Tibial nerve (tissue), 3 donors: ENCODE measurements around the gene PGLYRP4.

Experiments
- POLR2A ChIP-seq, 2 donors: fragments of 450-650 bp; IDR thresholded peaks; one replicate each; pipeline ENCODE4 v1.6.1; 2017; ENCODE audit warnings: antibody characterized with exemption in 2 of 2, mild to moderate bottlenecking in 2 of 2, moderate library complexity in 2 of 2
- TF ChIP-seq, protein P1 (sequence below), 5 experiments: fragments of 200-600 bp in 3 of 5; fragments of 450-650 bp in 2 of 5; sonication (generic) in 3 of 5; IDR thresholded peaks; one replicate each; pipeline ENCODE4 v1.5.1; 2016 to 2019; ENCODE audit warnings: antibody characterized with exemption in 5 of 5, mild to moderate bottlenecking in 3 of 5, moderate library complexity in 2 of 5

DNA sequence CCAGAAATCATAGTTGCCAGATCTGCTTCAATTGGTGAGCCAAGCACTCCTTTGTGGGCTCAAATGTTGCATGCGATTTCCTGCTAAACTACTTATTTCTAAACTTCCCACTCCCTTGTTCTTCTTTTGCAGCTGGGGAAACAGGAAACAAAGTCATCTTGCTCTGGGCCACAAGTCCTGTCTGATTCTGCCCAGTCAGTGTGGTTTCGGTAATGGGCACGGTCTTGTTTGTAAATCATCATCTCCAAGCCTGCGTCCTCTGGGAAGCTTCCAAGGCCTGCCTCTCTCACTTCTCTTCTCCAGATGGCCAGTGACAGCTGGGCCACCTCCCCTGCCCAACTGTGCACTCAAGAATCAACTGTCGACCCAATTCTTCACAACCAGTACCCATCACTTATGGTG is 37.9 kb upstream of the PGLYRP4 start:
- TF ChIP-seq, protein P1, sequence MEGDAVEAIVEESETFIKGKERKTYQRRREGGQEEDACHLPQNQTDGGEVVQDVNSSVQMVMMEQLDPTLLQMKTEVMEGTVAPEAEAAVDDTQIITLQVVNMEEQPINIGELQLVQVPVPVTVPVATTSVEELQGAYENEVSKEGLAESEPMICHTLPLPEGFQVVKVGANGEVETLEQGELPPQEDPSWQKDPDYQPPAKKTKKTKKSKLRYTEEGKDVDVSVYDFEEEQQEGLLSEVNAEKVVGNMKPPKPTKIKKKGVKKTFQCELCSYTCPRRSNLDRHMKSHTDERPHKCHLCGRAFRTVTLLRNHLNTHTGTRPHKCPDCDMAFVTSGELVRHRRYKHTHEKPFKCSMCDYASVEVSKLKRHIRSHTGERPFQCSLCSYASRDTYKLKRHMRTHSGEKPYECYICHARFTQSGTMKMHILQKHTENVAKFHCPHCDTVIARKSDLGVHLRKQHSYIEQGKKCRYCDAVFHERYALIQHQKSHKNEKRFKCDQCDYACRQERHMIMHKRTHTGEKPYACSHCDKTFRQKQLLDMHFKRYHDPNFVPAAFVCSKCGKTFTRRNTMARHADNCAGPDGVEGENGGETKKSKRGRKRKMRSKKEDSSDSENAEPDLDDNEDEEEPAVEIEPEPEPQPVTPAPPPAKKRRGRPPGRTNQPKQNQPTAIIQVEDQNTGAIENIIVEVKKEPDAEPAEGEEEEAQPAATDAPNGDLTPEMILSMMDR (IDR thresholded peaks at IDR 0.05) = no peak
- no peak for TF ChIP-seq POLR2A (IDR thresholded peaks at IDR 0.05)
